Keratinocyte (primary cell): ENCODE data around the gene ALK.

Source experiments
- EZH2 ChIP-seq: IDR thresholded peaks from one replicate; pipeline ENCODE4 v1.6.1; 2012; ENCODE audit warnings: inconsistent platforms, mild to moderate bottlenecking, low read length, moderate library complexity
- TF ChIP-seq, protein P1 (sequence below), 3 experiments: IDR thresholded peaks in 1 of 3; conservative IDR thresholded peaks in 1 of 3; optimal IDR thresholded peaks in 1 of 3; 2 replicates in 2 of 3; 3 replicates in 1 of 3; pipeline versions ENCODE3 to v1.5.1; 2011; ENCODE audit warnings: low read length in 3 of 3, mild to moderate bottlenecking in 3 of 3, moderate library complexity in 2 of 3, control low read depth in 1 of 3, inconsistent platforms in 1 of 3; ENCODE audit not compliant: insufficient read depth in 2 of 3; ENCODE audit errors: extremely low read depth in 1 of 3

DNA sequence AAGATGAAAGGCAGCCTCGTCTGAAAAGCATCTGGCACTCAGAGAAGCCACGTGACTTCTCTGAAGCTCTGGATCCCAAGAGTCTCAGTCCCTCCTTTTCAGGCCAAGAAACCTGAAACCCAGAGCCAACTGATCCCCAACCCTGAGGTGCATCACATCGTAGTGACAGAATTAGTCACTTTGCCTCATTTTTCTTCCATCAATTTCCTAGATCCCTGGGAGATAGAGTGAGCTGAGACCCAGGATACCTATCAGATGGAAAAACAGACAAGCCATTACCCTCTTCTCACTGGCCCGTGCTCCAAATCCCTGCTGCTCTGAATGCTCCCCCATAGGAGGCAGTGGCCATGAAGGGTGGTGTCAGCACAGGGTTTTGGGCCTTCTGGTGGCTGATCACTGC, 113.1 kb downstream of the ALK start:
- TF ChIP-seq, protein P1, sequence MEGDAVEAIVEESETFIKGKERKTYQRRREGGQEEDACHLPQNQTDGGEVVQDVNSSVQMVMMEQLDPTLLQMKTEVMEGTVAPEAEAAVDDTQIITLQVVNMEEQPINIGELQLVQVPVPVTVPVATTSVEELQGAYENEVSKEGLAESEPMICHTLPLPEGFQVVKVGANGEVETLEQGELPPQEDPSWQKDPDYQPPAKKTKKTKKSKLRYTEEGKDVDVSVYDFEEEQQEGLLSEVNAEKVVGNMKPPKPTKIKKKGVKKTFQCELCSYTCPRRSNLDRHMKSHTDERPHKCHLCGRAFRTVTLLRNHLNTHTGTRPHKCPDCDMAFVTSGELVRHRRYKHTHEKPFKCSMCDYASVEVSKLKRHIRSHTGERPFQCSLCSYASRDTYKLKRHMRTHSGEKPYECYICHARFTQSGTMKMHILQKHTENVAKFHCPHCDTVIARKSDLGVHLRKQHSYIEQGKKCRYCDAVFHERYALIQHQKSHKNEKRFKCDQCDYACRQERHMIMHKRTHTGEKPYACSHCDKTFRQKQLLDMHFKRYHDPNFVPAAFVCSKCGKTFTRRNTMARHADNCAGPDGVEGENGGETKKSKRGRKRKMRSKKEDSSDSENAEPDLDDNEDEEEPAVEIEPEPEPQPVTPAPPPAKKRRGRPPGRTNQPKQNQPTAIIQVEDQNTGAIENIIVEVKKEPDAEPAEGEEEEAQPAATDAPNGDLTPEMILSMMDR (optimal IDR thresholded peaks at IDR 0.05 in 1 of 3, IDR thresholded peaks at IDR 0.05 in 1 of 3, conservative IDR thresholded peaks at IDR 0.05 in 1 of 3; ENCODE audit: extremely low read depth in 1 of 3, insufficient read depth in 2 of 3, low read length in 3 of 3), result no peak
- TF ChIP-seq EZH2, result no peak
